CD4-positive, alpha-beta T cell treated with Interleukin-6 at 100 ng/mL for 8 hours (primary cell): ENCODE measurements around the gene CFLAR.
"Not testable (repeated sequence)": the region's sequence is repeated elsewhere in the genome, so short reads cannot be mapped to it uniquely, and the experiment has no call there.

ENCODE experiments used
- DNase-seq: peaks from one replicate; pipeline ENCODE4 v3.0.0-alpha.2; 2020; ENCODE audit warnings: mixed read lengths, low spot score

The CFLAR gene

GRCh38 chr2:201149064-201149820, 33.3 kb downstream of the CFLAR start:
- no peak for DNase-seq

DNA sequence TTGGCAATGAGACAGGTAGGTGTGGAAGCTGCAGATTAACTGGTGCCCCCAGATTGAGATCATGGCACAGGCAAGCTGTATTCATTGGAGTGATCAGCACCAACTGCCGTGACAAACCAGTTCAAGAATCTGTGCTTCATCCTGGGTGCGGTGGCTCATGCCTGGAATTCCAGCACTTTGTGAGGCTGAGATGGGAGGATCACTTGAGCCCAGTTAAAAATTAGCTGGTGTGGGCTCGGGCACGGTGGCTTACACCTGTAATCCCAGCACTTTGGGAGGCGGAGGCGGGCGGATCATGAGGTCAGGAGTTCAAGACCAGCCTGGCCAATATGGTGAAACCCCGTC, 33.8 kb downstream of the CFLAR start:
- DNase-seq = not testable (repeated sequence)

- DNase-seq = no peak
These were observed 34.6 kb downstream of the CFLAR start for GRCh38 chr2:201150454-201151020.

- no peak for DNase-seq
These were observed 35.4 kb downstream of the CFLAR start for GRCh38 chr2:201151127-201151981.

GRCh38 chr2:201152517-201152916, 36.6 kb downstream of the CFLAR start:
- no peak for DNase-seq

DNA sequence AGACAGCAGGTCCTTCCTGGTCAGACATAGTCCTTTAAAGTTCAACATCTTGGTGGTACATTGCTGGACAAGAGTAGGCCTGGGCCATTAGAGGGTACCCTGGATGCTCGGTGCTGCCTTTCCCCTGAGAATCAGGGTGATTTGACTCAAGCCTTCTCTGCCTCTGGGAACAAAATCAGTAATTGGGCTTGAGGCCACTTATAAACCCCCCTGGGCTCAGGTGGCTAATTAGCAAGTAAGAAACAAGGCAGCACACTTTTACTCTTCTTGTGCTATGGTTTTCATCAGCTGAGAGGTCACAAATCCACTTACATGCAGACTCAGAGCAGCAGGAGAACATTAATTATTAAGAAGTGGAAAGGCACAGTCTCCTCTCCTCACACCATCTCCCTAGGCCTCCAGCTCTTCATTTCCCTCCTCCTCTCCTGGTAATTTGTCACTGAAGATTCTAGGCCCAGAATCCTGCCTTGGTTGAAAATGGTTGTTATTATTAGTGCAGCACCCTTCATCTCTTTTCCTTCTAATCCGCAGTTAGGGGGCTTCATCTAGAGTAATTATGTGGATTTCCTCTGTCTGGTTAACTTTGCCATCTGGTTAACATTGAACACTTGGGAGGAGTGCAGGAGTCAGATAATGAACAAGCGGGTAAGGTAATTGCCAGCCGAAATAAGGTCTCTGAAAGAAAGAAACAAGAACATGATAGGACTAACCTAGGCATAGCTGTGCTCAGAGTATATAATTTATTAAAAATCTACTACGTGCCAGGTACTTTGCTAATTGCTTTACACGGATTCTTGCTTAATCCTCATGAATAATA, 37.2 kb downstream of the CFLAR start:
- DNase-seq = no peak

GRCh38 chr2:201154615-201155399, 38.8 kb downstream of the CFLAR start:
- DNase-seq = no peak

DNA sequence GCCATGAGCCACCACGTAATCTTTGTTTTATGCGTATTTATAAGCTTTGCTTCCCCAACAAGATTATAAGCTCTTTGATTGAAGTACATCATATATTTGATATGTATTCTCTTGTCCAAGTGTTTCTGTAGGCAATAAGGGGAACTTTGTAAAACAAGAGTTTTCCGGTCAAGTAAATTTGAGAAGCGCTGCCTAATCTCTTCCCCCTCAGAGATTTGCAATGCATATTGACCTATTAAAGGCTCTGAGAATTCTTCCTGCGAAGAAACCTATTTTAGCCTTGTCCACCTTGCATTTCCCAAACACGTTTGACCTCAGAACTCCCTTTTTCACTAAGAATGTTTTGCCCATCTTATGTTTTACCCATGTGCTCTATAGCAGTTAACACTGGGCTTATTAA, 40.1 kb downstream of the CFLAR start:
- no peak for DNase-seq

- no peak for DNase-seq
These were observed 40.7 kb downstream of the CFLAR start for GRCh38 chr2:201156640-201157039.

- no peak for DNase-seq
These were observed 41.7 kb downstream of the CFLAR start for GRCh38 chr2:201157694-201158093.

GRCh38 chr2:201158111-201158929, 42.4 kb downstream of the CFLAR start:
- peak; percentile 65 for DNase-seq

GRCh38 chr2:201164166-201164565, 48.2 kb downstream of the CFLAR start:
- DNase-seq = no peak

GRCh38 chr2:201167546-201167945, 51.6 kb downstream of the CFLAR start:
- no peak for DNase-seq

DNA sequence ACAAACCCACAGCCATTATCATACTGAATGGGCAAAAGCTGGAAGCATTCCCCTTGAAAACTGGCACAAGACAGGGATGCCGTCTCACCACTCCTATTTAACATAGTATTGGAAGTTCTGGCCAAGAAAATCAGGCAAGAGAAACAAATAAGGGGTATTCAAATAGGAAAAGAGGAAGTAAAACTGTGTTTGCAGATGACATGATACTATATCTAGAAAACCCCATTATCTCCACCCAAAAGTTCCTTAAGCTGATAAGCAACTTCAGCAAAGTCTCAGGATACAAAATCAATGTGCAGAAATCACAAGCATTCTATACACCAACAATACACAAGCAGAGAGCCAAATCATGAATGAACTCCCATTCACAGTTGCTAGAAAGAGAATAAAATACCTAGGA, 52.5 kb downstream of the CFLAR start:
- not testable (repeated sequence) for DNase-seq

GRCh38 chr2:201171259-201171814, 55.4 kb downstream of the CFLAR start:
- no peak for DNase-seq

DNA sequence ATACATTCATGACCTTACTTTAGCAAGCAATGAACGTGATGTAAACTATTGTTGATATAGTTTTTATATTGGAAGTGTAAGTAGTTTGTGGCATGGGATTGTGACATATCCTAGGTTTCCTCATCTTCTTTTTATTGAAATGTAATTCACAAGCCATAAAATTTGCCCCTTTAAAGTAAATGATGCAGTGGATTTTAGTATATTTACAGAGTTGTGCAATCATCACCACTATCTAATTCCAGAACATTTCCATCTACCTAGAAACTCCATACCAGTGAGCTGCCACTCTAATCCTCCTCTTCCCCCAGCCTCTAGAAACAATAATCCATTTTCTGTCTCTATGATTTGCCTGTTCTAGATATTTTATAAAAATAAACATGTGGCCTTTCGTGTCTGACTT, 56.3 kb downstream of the CFLAR start:
- DNase-seq = no peak

GRCh38 chr2:201174687-201175086, 58.7 kb downstream of the CFLAR start:
- DNase-seq = no peak

- no peak for DNase-seq
These were observed 60.1 kb downstream of the CFLAR start for GRCh38 chr2:201176081-201176481.

GRCh38 chr2:201180010-201180409, 64.0 kb downstream of the CFLAR start:
- no peak for DNase-seq
